IMR-90 (cell line): ENCODE data around the gene SSH2.

ENCODE experiments used
- CEBPB ChIP-seq: IDR thresholded peaks from 2 replicates; pipeline ENCODE4 v1.6.1; 2012; ENCODE audit warnings: low read depth, low read length, improper control_type of control experiment
- CTCF ChIP-seq: conservative IDR thresholded peaks from 2 replicates; pipeline ENCODE4 v1.5.1; 2012; ENCODE audit warnings: mild to moderate bottlenecking, low read depth, low read length, improper control_type of control experiment
- MAZ ChIP-seq: IDR thresholded peaks from 2 replicates; pipeline ENCODE4 v1.6.1; 2012; ENCODE audit warnings: low read depth, mild to moderate bottlenecking, low read length, improper control_type of control experiment, moderate library complexity, borderline replicate concordance

GRCh38 chr17:29582772-29583171 is 347.3 kb downstream of the SSH2 start:
- no peak for TF ChIP-seq CTCF
- no peak for TF ChIP-seq CEBPB
- no peak for TF ChIP-seq MAZ
